Renal pelvis (tissue), 4 donors: ENCODE data around the gene HMGXB4. TPM values are rescaled to one million over a fixed set of nuclear protein-coding genes. Genes with fewer than 3 reads are reported as not detected.
"Not testable (repeated sequence)": the region's sequence is repeated elsewhere in the genome, so short reads cannot be mapped to it uniquely, and the experiment has no call there.

Experiments used
- DNase-seq: peaks from one replicate; pipeline ENCODE4 v3.0.0-alpha.2; 2013
- polyA plus RNA-seq, 3 donors: library from polyadenylated mRNA; unstranded; fragments of 120-200 nt; gene quantifications; one replicate each; pipeline ENCODE4 v1.2.1, GENCODE V29; 2013; ENCODE audit not compliant: insufficient read length in 3 of 3

The HMGXB4 gene
- polyA plus RNA-seq, 3 donors = 24.9 to 30.7 (median 28.5) TPM

DNA sequence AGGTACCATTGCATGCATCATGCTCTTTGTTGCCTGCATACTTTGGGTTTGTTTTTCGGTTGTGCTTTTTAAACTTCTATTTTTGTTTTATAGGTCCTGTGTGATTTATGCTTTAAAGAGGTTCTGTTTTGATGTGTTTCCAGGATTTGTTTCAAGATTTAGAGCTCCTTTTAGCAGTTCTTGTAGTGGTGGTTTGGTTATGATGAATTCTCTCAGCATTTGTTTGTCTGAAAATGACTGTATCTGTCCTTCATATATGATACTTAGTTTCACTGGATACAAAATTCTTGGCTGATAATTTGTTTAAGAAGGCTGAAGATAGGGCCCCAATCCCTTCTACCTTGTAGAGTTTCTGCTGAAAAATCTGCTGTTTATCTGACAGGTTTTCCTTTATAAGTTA, 18.5 kb upstream of the HMGXB4 start:
- not testable (repeated sequence) for DNase-seq

DNA sequence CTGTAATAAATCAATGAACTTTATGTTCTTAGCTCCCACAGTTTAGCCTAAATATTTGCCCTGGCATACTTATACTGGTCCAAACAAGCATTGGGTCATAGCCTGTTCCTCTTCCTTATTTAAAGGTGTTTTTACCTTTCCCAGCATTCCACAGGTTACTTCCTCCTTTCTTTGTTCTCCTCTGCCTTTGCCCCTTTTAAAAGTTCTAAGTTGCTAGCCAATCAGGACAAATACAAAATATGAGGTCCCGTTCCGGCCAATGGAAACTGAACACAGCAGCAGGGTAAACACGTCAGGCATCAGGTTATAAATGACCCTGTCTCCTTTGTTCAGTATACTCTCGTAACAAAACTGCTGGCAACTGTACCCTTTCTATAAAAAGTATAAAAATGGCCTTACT, 12.8 kb upstream of the HMGXB4 start:
- not testable (repeated sequence) for DNase-seq

DNA sequence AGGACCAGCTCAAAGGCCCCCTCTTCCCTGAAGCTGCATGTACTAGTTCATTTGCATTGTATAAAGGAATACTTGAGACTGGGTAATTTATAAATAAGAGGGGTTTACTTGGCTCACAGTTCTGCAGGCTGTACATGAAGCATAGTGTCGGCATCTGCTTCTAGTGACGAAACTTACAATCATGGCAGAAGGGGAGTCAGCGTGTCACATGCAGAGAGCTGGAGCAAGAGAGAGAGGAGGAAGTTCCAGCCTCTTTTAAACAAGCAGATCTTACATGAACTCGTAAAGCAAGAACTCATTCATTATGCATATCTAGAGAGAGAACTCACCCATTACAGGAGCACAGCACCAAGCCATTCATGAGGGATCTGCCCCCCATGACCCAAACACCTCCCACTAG, 7.1 kb upstream of the HMGXB4 start:
- no peak for DNase-seq

DNA sequence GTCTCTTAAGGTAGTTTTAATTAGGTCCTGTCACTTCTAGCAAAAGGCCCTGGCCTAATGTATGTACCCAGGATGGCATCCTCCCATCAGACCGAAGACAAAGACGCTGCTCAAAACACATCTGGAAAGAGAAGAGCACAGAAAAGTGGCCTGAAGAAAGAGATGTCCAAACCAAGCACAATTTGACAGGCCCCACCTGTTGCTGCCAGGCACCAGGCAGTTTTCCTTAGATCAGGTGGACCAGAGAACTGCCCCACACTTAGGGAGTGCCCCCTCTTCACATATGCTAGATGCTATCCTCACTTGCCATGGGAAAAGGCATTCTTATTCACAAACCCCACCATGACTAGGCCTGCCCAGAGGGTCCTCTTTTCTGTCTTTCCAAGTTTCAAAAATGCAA, 3.3 kb upstream of the HMGXB4 start:
- DNase-seq = no peak

DNA sequence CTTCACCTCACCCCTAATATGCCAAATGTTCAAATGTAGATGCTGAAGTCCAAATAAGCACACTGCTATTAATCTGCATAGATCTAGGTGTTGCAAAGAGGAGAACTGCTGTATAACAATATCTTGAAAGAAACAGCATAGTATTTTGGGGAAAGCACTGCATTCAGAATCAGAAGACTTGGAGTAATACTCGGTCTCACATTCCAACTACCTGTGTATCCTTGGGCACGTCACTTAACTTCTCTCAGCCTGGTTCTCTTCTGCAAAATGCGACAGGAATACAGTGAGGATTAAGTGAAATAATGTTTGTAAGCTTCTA, 332 bp upstream of the HMGXB4 start:
- DNase-seq = no peak

DNA sequence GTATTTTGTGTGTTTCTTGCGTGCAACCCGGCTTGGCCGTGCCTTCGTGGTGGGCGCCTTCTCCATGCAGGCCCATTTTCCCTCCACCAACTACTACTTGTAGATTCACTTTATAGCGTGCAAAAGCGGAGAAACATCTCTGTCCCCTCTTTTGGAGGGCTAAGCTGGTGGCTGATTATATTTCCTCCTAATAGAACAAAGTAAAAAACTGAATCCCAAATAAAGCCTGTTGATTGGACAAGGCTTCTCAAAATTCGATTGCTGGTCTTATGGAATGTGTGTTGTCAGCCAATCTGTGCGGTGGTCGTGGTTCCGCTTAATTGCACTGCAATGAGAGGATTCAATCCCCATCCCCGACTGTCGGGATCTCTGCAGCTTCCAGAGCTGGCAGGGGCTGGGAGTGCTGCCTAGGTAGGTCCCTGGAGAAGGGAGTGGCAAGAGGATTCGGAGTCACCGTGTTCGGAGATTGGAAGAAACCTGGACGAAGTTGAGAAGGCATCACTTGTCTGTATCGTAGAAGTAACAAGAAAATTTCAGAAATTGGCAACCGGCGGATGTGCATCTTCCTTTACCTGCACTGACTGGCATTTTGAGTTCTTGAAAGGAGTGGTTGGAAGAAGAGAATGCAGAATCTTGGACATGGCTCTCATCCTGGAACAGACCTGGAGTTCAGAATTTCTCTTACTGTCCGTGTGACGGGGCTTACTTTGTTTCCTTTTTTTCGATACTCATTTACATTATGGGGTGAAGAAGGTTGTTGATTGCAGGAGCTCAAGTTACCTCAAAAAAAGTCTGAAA, 1.1 kb downstream of the HMGXB4 start:
- DNase-seq = peak; percentile 41

DNA sequence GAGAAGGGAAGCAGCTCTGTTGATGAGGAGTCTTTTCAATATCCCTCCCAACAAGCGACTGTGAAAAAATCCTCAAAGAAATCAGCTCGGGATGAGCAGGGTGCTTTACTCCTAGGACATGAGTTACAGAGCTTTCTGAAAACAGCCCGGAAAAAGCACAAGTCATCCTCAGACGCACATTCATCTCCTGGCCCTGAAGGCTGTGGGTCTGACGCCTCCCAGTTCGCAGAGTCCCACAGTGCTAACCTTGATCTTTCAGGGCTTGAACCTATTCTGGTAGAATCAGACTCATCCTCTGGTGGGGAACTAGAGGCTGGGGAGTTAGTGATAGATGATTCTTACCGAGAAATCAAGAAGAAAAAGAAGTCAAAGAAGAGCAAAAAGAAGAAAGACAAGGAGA, 7.7 kb downstream of the HMGXB4 start:
- no peak for DNase-seq

DNA sequence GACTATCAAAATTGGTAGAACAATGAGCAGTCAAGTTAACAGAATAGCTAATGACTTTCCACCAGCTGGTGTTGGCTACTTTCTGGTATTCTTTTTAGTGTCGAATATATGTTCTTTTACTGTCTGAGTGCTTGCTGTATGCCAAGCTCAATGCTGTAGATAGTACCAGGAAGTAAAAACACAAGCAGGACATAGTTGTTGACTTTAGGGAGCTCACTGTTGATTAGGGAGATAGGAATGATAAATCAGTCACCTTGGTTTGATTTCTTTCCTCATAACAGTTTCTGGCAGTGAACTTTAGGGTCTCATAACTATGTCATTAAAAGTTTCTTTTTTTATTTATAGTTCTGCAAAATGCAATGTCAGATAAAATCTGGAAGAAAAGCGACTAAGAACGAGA, 9.0 kb downstream of the HMGXB4 start:
- DNase-seq = no peak

DNA sequence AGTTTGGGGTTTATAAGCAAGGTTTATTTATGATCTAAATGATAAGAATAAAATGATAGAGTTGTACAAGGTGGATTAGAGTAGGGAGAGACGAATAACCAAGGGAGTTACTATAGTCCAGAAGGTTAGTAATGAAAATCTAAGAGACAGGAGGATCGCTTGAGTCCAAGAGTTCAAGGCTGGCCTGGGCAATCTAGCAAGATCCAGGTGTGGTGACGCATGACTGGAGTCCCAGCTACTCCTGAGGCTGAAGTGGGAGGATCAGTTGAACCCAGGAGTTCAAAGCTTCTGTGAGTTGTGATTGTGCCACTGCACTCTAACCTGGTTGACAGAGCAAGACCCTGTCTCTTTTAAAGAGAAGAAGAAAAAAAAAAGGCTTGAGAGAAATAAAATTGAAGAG, 12.3 kb downstream of the HMGXB4 start:
- DNase-seq = no peak

DNA sequence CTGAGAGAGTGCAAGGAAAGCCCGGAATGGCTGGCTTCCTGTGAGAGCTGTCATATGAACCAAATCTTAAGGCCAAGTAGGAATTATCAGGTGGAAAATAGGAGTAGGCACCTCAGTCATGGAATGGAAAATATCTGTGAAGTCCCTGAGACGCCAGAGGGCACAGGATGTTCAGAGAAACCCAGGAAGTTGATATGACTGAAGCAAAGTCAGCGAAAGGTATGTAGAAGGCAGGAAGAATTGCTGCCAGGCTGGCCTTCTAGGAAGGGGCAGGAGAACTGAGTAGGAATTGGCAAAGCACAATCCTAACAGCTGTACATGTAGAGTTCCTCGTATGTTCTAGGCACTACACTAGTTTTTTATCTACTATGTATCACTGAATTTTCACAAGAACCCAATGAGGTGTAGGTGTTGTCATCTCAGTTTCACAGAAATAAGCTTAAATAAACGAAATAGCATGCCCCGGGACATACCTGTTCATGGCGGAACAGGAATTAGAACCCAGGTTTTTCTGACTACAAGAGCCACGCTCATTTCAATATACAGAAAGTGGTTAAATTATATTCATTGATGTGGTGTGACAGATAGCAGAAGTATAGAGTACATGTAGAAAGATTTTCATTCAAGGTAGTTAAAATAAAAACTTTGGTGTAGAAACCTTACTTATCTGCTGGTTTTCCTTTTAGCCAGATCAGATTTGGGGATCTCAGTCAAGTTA, 17.0 kb downstream of the HMGXB4 start:
- DNase-seq = no peak

DNA sequence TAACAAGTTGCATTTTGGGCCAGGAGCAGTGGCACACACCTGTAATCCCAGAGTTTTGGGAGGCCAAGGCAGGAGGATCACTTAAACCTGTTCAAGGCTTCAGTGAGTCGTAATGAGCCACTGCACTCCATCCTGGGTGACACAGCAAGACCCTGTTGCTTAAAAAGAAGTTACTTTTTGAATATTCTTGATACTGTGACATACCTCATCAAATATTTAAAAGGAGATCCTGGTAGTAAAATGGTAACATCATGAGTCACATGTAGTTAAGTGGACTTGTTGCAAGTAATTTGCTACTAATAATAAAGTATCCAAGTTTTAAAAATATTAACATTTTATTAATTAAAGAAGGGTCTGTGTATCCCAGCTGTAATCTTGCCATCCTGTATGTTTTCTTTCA, 18.3 kb downstream of the HMGXB4 start:
- no peak for DNase-seq

DNA sequence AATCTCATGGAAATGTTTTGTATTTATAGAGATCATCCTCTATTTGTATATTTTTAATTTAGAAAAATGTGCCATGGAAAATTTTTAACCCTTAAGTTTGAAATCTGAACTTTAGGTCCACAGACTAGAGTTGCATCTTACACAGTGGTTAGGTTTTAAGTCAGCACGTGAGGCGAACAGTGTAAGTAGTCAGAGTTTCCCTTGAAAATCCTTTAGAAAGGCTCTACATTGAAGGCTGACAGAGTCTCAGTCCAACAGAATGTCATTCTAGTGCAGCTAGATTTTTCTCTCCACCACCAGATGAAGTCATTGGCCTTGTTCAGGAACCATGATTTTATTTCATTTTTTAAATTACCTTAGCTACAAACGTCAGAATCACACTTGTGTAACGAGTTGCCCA, 18.7 kb downstream of the HMGXB4 start:
- DNase-seq = no peak

DNA sequence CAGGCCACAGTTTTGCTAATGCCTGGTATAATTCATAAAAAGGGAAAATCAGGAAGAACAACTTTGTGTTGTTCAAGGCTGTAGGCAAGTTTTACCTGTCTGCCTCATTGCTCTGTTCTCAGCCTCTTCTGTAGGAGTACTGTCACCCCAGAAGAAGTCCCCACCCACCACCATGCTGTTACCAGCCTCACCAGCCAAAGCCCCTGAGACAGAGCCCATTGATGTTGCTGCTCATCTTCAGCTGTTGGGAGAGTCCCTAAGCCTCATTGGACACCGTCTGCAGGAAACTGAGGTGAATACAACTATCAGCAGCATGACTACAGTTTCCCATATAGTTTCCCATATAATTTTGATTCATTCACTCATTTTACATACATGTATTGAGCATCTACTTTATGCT, 30.8 kb downstream of the HMGXB4 start:
- no peak for DNase-seq

DNA sequence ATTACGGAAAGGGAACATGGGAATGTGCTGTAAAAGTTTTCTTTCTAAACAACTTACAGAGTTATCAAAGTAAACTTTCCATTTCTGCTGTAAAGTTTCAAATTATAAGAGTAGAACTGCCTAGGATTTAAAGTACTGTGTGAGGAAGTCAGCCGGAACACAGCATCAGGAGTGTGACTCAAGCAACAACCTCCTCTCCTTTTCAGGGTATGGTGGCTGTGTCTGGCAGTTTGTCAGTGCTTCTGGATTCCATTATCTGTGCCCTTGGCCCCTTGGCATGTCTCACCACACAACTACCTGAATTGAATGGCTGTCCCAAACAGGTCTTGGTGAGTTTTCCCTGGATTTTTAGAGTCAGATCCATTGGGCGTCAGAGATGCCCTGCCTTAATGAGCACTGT, 35.5 kb downstream of the HMGXB4 start:
- DNase-seq = no peak

DNA sequence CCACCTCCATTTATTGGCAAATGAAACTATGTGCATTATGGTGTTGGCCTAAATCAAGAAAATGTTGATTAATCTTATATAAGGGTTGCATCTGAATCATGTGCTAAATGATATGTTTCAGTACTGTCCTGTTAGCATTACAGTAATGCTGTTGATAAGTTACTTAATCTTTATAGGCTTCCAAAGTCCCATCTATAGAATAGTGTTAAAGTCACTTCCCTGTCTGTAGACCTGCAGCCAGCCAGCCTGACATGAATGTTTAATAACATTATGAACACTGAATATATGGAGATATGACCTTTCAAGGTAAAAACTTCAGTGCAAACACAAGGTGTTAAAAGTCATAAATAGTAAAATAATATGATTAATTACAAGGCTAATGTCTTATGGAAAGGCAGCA, 38.8 kb downstream of the HMGXB4 start:
- DNase-seq = no peak

DNA sequence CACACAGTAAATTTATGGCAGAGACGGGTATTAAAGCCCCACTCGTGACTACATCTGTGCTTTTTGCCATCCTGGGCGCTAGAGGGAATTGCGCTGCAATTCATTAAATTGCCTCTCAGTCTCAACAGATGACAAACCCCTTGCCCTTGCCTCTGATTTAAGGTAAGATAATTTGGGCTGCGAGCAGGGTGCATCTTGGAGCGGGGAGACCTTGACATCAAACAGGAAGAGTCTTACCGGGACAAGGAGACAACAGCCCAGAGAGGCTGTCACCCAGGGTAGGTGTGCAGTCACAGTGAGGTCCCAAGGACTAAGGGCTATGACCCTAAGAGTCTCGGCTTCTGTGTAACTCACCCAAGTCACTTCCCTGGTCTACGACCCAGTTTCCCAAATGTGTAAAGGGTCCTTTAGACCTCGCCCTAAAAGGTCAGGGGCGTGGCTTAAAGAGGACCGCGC, 42.0 kb downstream of the HMGXB4 start:
- no peak for DNase-seq

DNA sequence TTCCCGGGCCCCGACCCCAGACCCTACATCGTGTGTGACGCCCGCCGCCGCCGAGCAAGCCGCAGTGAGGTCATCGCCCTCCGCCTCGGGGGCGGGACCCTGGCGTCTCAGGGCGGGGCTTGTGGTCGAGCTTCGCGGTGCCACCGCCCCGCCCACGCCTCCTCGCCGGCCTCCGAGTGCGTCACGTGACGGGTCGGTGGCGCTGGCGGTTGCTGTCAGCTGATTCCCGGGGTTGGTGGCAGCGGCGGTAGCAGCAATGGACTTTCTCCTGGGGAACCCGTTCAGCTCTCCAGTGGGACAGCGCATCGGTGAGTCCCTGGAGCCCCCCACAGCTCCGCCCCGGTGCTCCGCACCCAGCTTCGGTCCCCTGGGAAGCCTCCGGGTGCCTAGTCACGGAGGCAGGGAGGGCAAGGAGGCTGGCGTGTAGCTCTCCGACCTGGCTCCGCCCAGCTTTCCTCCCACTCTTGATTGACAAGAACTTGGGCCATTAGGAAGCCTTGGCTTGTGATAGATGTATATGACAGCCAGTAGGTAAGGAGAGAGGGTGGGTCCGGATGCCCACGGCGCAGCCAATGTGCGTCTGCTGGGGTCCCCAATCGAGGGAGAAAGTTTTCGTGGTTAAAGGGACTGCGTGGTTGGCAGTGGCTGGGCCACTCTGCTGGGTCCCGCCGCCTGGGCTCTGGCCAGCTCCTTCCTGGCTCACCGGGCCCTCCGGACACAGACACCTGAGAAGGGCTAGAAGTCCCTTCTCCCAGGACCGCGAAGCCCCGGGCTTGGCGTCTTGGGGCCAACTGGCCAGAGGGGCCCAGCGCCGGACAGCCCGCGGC, 42.6 kb downstream of the HMGXB4 start, which contains the start of gene TOM1:
Gene TOM1, plus strand, starts transcription at position 222 of the 827 bp plus-strand sequence. Its CDS starts 35 bp downstream, at position 257.
- DNase-seq = peak; percentile 98

DNA sequence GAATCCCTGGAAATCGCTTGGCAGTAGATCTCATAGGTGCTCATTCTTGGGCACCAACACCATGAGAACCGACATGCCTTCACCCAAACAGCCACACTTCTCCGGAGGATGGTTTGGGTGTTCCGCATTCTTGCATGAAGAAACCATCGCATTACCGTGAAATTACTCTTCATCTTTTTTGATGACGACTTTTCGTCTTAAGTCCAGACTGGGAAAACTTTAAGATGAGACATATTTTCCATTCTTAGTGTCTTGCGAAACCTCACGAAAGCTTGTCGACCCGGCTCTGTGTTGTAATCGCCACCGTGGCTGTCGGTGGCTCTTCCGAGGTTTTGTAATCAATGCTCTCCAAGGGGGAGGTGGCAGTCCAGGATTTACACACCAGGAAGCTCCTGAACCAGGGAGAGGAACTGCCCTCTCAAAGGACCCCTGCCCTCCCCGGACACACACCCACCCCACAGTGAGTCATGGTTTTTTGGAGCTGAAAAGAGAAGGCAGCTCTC, 44.1 kb downstream of the HMGXB4 start:
- no peak for DNase-seq

DNA sequence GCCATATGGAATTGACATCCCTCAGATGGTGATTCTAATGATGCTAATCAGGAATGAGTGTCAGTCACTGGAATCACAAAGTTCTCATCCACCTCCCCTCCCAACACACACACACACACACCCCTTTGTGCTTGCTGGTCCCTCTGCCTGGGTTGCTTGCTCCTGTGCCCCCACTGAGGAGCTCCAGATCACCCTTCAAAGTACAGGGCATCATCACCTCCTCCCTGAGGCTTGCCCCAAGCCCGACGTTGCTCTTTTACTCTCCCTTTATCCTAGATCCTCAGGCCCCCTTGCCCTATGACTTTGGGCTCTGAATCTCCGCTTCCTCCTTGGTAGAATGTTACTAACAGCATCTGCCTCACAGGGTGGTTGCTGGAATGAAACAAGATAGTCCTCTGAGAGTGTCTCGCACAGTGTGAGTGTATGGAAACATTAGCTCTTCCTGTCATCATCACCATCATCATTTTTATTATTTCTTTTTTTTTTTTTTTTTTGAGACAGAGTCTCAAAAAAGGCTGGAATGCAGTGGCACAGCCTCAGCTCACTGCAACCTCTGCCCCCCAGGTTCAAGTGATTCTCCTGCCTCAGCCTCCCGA, 45.8 kb downstream of the HMGXB4 start:
- DNase-seq = no peak

DNA sequence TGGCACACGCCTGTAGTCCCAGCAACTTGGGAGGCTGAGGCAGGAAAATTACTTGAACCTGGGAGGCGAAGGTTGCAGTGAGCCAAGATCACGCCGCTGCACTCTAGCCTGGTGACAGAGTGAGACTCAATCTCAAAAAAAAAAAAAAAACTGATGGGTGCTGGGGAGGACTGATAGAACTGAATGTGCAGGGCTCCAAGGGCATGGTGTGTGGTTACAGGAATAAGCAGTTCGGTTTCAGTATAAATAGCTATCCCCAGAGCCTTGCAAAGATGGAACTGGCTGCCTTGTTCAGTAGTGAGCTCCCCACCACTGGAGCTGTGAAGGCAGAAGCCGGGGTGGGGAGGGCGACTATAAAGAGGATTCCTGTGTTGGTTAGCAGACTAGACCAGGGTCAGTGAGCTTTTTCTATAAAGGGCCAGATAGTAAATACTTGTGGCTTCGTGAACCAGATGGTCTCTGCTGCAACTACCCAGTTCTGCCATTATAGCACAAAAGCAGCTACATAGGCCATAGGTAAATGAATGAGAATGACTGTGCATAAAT, 48.3 kb downstream of the HMGXB4 start:
- no peak for DNase-seq

DNA sequence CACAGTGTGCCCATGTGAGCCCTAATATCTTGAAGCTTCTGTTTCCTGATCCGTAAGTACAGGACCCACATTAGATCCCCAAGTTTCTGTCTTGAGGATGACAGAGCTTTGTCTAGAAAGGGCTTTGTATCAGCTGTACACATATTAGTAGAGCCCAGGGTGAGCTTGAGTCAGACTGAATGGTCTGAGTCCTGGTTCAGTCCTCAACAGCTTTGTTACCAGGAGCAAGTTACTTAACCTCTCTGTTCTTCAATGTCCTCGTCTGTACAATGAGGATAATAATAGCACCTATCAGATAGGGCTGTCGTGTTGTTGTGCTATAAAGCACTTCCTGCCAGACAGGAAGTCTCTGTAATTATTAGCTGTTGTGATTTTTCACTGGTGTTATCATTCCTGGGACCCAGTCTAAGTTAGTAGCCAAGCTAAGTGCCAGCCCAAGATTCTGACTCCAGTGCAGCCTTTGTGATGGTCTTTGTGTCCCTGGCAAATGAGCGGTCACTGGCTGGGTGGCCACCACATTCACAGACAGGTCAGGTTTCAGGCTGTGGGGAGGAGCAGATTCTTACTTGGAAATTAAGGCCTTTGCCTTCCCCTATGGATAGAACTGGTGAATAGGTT, 49.2 kb downstream of the HMGXB4 start:
- DNase-seq = no peak
